DMS 273 treated with DMSO at 0.1 percent for 48 hours (cell line): ENCODE data around the gene AMZ1.

ENCODE experiments used
- DNase-seq: peaks from one replicate; lab custom pipeline; 2025; lab: John Stamatoyannopoulos, UW

Gene AMZ1, protein sequence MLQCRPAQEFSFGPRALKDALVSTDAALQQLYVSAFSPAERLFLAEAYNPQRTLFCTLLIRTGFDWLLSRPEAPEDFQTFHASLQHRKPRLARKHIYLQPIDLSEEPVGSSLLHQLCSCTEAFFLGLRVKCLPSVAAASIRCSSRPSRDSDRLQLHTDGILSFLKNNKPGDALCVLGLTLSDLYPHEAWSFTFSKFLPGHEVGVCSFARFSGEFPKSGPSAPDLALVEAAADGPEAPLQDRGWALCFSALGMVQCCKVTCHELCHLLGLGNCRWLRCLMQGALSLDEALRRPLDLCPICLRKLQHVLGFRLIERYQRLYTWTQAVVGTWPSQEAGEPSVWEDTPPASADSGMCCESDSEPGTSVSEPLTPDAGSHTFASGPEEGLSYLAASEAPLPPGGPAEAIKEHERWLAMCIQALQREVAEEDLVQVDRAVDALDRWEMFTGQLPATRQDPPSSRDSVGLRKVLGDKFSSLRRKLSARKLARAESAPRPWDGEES

DNA sequence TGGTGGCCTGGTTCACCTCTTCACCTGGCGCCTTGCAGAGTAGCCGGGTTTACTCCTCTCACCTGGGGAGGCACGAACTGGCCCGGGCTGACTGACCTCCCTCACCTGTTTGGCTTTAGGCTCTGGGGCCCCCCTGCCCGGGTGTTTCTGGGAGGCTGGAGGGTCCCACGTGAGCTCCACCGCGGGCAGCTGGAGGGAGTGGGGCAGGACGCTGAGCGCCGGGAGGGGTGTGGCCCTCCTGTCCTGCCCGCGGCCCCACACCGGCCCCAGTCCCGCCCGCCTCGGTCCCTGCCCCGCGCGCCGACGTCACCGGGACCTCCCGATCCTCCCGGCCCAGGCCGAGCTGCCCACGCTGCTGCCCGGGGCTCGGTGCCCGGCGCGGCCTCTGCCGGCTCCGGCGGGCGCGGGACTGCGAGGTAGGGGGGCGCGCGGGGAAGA lies at the start of gene AMZ1:
AMZ1 (plus strand) TSS at position 322 of the 438 bp plus-strand sequence. CDS start 12,250 bp downstream, outside the sequence.
- DNase-seq, result no peak

- DNase-seq, result no peak
These were observed 49.6 kb upstream of the AMZ1 start for GRCh38 chr7:2638224-2638991.

- DNase-seq, result no peak
These were observed 48.8 kb upstream of the AMZ1 start for GRCh38 chr7:2639181-2639681.

- DNase-seq, result no peak
These were observed 48.1 kb upstream of the AMZ1 start for GRCh38 chr7:2639695-2640481.

DNA sequence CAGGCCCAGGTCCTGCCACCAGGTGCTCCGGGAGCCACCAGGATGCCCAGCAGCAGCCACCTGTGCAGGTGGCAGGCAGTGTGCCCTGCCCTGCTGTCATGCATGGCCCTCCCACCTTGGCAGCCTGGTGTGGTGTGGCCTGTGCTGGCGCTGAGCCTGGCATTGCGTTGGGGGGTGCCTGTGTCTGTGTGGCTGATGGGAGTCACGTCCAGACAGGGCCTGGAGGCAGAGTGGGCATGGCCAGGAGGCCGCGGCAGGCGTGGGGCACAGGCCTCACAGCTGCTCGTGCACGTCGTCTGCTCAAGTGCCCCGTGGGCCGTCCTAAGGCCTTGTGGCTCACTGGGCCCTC lies 47.5 kb upstream of the AMZ1 start:
- no peak for DNase-seq

DNA sequence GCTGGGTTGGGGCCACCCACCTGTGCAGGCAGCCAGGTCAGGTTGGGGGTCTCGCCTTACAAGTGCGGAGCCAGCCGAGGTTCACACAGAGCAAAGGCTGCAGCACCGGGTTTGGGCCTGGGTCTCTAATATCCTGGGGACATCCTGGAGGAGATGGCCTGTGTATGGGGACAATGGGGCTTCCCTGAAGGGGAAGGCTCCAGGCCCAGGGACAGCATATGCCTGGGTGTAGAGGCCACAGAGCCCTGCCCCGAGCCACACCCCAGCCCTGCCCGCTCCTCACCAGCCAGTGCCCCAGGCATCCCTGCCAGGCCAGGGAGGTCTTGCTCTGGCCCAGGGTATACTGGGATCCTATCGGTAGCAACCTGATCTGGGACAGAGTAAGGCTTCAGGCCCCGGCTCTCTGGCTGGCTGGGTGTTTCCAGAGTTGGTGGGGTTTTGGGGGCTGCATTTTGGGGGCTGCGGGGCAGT lies 47.1 kb upstream of the AMZ1 start:
- no peak for DNase-seq

DNA sequence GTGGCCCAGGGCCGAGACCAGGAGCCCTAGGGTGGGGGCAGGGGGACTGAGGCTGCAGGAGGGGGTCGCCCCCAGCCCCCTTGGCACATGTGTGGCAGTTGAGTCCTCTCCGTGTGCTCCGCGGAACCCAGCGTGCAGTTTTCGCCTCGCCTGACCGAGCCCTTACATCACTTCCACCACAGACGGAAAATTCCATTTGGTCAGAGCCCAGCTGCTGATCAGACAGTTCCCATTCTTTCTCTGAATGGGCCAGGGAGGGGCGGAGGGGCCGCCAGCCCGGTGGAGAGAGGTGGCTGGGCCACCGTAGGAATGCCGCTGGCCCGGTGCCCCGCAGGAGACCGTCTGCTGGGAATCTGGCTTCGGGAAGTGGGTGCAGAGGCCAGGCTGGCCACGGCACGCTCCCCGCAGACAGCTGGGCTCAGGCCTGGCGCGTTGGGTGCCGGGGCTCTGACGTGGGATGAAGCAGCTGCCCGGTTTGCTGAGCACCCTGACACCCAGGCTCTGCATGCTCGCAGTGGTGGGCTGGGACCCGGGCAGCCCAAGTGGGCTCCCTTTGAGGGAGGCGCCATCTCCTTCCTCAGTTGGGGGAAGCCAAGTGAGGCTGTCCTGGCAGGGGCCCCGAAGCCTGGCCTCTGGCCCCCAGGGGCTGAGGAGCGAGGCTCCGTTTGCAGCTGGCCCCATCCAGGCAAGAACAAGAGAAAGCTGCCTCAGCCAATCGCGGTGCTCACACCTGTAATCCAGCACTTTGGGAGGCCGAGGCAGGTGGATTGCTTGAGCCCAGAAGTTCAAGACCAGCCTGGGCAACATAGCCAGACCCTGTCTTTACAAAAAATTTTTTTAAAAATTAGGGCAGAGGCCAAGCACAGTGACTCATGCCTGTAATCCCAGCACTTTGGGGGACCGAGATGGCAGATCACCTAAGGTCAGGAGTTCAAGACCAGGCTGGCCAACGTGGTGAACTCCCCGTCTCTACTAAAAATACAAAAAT lies 46.3 kb upstream of the AMZ1 start:
- DNase-seq, result no peak

GRCh38 chr7:2643386-2644219 lies 44.4 kb upstream of the AMZ1 start:
- DNase-seq, result no peak

DNA sequence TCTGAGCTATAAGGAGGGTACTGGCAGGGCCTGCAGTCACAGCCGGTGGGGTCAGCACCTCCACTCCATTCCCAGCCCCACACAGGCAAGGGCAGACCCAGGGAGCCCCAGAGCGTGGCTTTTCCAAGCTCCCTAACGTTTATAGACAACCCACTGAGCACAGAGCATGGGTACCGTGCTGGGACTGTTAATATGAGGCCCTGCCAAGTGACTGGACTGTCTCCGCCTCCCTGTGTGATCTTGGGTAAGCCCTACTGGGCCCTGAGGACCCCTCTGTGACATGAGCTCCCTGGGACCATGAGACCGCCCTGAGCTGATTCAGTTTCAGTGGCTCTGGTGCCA lies 43.8 kb upstream of the AMZ1 start:
- no peak for DNase-seq

DNA sequence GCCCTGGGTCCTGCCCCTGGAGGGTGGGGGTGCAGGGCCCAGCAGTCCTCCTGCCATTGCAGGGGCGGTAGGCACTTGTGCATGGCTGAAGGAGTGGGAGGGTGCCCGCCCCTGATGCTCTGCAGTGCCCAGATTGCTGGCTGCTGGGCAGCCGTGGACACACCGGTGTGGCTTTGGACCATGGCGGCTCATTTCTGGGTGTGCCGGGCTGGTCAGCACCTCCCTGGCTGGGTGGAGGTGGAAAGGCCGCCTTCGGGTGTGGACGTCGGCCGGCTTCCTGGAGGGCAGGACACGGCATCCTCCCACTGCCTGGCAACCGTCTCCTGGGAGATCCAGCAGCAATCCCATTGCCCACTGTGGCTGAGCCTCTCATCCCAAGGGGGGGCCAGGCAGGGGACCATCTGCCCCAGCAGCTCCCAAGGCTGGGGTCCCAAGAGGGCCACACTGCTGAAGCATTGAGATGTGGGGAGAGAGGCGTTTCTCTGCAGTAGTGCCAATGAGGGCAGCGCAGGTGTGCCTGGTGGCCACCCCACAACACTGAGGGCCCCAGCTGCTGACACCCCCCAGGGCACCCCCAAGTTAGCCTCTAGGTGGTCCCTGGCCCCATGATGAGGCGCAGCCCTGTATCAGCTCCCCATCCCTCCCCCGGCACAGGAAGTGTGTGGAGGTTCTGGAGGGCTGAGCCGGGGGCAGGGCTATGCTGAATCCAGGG lies 43.3 kb upstream of the AMZ1 start:
- DNase-seq, result no peak

- DNase-seq, result no peak
These were observed 42.6 kb upstream of the AMZ1 start for GRCh38 chr7:2645274-2645868.

DNA sequence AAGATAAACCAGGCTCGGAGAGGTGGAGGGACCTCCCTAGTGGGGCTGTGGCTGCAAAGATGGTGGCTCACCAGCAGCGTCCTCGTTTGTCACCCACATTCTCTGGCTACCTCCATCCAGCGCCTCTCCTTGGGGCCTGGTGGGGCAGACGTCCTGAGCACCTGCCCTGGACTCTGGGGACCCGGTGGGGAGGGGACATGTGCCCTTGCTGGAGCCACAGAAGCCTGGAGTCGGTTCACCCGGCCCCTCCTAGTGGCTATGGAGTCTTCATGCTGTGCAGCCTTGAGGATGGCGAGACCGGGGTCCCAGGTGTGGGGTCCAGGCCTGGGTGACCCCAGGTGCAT lies 41.7 kb upstream of the AMZ1 start:
- DNase-seq, result no peak

DNA sequence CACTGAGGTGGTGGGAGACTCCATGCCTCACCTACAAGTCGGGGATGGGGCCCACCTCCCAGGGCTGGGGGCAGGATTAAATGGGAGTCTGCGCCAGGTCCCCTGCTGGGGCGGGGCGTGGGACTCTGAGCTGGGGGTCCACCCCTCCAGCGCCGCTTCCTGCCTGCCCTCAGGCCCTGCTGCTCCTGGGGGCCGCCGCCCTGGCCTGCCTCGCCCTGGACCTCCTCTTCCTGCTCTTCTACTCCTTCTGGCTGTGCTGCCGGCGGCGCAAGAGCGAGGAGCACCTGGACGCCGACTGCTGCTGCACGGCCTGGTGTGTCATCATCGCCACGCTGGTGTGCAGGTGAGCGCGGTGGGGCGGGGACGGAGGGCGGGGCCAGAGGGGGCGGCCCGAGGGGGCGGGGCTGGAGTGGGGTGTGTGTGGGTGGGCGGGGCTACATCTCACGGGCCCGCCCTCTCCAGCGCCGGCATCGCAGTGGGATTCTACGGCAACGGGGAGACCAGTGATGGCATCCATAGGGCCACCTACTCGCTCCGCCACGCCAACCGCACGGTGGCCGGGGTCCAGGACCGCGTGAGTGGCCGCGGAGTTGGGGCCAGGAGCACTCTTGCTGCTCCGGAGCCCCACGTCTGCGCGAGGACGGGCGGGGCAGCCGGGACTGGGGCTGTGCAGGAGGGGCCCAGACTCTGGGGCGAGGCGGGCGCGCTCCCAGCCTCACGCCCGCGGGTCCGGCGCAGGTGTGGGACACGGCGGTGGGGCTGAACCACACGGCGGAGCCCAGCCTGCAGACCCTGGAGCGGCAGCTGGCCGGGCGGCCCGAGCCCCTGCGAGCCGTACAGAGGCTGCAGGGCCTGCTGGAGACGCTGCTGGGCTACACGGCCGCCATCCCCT lies 41.1 kb upstream of the AMZ1 start:
- DNase-seq, result no peak

DNA sequence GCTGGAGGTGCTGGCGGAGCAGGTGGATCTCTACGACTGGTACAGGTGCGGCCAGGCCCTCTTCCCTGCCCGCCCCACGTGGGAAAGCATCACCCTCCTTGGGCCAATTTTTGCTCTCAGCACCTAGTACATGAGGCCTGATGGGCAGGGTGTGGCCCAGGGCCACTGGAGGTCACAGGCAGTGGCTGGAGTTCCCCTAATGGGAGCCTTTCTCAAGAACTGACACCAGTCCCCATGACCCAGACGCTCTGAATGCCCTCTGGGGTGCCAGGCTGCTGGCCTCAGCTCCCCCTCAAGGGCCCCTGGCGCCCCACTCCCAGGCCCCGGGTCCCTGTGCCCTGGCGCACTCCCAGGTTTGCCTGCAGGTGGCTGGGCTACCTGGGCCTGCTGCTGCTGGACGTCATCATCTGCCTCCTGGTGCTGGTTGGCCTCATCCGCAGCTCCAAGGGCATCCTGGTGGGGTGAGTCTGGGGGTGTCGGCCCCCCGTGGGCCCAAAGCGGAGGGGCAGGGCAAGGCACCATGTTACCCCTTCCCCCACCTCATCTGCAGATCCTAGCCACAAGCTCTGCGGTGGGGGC lies 40.3 kb upstream of the AMZ1 start:
- DNase-seq, result no peak

DNA sequence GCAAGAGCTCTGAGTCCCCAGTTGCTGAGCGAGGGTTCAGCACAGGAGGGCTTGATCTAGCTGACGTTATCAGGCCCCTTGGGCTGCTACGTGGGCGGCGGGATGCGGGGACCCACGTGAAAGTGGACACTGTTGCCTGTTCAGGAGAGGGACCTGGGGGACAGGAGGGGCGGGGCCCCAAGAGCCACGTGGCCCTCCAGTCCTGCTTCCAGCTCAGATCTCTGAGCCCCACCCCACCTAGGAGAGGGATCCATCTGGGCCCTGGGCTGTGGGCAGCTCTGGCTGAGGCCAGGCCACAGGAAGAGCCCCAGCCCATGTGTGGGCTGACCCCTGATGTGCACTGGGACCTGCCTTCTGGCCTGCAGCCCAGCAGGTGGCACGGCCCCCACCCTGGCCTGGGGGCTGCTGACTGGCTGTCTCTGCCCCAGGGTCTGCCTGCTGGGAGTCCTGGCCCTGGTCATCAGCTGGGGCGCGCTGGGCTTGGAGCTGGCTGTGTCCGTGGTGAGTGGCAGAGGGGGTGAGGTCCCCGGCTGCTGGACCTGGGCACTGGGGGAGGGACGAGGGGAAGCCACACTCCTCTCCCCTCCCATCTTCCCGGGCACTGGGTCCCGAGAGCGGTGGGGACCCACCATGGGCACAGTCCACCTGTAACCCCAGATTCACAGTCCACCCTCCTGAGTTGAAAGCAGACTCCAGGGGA lies 38.7 kb upstream of the AMZ1 start:
- no peak for DNase-seq

DNA sequence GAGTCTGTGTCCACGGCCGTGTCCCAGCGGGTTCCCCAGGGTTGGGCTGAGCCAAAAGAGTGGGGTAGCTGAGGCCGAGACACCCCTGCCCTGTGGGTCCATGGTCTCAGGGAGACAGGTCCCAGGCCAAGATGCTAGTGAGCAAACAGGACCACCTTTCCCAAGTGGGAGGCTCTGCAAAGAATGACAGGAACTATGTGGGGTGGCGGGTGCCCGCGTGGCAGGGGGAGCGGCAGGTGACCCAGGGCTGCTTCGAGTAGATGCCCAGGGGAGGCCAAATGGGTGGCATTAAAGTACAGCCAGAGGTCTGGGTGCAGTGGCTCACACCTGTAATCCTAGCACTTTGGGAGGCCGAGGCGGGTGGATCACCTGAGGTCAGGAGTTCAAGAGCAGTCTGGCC lies 38.0 kb upstream of the AMZ1 start:
- DNase-seq, result no peak

GRCh38 chr7:2650451-2650850 lies 37.6 kb upstream of the AMZ1 start:
- DNase-seq, result no peak
